ENCODE measurements around the gene SCML1. TPM values are rescaled to one million over a fixed set of nuclear protein-coding genes. Genes with fewer than 3 reads are reported as not detected.

SCML1 gene, protein sequence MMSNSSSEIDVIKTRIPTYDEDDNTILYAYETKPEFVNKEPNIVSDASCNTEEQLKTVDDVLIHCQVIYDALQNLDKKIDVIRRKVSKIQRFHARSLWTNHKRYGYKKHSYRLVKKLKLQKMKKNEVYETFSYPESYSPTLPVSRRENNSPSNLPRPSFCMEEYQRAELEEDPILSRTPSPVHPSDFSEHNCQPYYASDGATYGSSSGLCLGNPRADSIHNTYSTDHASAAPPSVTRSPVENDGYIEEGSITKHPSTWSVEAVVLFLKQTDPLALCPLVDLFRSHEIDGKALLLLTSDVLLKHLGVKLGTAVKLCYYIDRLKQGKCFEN
- total RNA-seq (2022) (13.9 and 14.1 TPM in 2 replicates), Bru-seq, nascent RNA (percentile 82 among the genes with signal in this experiment), BruChase-seq, experiment 1, labeled RNA remaining after a 6-hour chase (percentile 92 among the genes with signal in this experiment), BruChase-seq, experiment 2, labeled RNA remaining after a 2-hour chase (percentile 89 among the genes with signal in this experiment)
- long read RNA-seq, full-length matches to known transcripts, result 31 of 46 reads
- long read RNA-seq, partial matches to known transcripts, result 2 of 46 reads
- long read RNA-seq, other reads (novel, unspliced or antisense), result 13 of 46 reads

DNA sequence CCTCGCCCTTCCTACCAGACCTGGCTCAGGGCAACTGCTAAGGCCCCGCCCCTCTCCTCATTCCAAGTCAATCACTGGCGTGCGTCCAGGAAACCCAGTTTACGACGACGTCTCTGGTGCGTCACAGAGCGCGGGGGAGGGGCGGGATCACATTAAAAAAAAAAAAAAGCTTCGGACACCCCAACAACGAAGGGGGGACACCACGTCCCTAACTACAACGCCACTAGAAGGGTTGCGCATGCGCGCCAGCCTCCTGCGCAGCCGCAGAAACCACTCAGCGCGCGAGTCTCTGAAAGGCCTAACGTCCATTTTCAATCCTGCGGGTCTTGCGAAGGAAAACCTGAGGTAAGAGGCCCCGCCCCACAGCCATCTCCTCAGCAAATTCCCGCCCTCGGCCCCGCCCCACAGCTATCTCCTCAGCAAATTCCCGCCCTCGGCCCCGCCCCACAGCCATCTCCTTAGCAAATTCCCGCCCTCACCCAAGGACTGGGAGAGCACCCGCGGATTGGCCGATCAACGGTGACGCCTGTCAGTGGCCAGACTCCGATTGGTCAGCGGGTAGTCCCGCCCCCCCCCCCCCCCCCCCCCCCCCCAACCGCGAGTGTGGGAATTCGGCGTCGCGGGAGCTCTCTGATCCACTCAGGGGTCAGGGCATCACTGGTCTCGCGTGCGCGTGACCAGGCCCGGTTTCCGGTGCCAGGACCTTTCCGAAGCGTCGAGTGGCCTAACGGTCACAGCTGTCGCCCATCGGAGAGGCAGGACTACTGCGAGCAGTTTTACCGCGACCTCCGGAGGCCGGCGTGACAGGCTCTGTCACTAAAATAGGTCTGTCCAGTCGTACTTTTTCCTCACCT, at the start of gene SCML1:
TSS of gene SCML1 (plus strand) at position 638 of the 854 bp plus-strand sequence. CDS start 6,694 bp downstream, outside the sequence.
- POLR2A ChIA-PET, result interaction anchor here (0.7 to 1.9 kb wide), 4 partner anchors 12 to 789 kb away, joined by 3 to 9 read pairs (median 4); no protein-coding TSS in a partner anchor
- H3K4me1 Mint-ChIP-seq (ENCODE audit: insufficient read depth, unreplicated experiment), result peaks cover 12% of the 10 kb centered on the region
- BruUV-seq (replicated peaks), result no TSS peak
- H3K27me3 Mint-ChIP-seq (ENCODE audit: insufficient read depth, unreplicated experiment), result peaks cover 10% of the 10 kb centered on the region
- intact Hi-C loops (cut with micrococcal nuclease), result no loop called here
- H3K27ac Mint-ChIP-seq (ENCODE audit: low read depth, unreplicated experiment), result peak within 1 kb of the TSS; percentile 79
- peak within 1 kb of the TSS; percentile 76 for H3K4me3 Mint-ChIP-seq (ENCODE audit: unreplicated experiment)
- CTCF ChIA-PET, result interaction anchor here (0.6 to 0.9 kb wide), 4 partner anchors 9 to 227 kb away, joined by 3 to 5 read pairs (median 4); no protein-coding TSS in a partner anchor
- DNase-seq (ENCODE audit: unreplicated experiment), result peak; percentile 92
- no peaks in the 10 kb centered on the region for H3K9me3 Mint-ChIP-seq (ENCODE audit: unreplicated experiment)
- H3K36me3 Mint-ChIP-seq (ENCODE audit: insufficient read depth, unreplicated experiment), result no peaks in the 10 kb centered on the region
- TF ChIP-seq, protein P1, sequence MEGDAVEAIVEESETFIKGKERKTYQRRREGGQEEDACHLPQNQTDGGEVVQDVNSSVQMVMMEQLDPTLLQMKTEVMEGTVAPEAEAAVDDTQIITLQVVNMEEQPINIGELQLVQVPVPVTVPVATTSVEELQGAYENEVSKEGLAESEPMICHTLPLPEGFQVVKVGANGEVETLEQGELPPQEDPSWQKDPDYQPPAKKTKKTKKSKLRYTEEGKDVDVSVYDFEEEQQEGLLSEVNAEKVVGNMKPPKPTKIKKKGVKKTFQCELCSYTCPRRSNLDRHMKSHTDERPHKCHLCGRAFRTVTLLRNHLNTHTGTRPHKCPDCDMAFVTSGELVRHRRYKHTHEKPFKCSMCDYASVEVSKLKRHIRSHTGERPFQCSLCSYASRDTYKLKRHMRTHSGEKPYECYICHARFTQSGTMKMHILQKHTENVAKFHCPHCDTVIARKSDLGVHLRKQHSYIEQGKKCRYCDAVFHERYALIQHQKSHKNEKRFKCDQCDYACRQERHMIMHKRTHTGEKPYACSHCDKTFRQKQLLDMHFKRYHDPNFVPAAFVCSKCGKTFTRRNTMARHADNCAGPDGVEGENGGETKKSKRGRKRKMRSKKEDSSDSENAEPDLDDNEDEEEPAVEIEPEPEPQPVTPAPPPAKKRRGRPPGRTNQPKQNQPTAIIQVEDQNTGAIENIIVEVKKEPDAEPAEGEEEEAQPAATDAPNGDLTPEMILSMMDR (IDR thresholded peaks at IDR 0.05; ENCODE audit: unreplicated experiment), result no peak

- H3K27me3 Mint-ChIP-seq (ENCODE audit: insufficient read depth, unreplicated experiment), result peaks cover 26% of the 10 kb centered on the region
- intact Hi-C loops (cut with micrococcal nuclease), result no loop called here
Observed at GRCh38 chrX:17687648-17688047, 49.6 kb upstream of the SCML1 start.

GRCh38 chrX:17689971-17690409, 47.3 kb upstream of the SCML1 start:
- intact Hi-C loops (cut with micrococcal nuclease), result loop anchor here (1.0 kb wide), 5 partner anchors 99 to 569 kb away; partner anchors contain the start of gene NHS
- ChIA-PET POLR2A (no interaction called here), CTCF (interaction anchor here (0.6 to 3.0 kb wide), 23 partner anchors 10 to 644 kb away, joined by 3 to 35 read pairs (median 3); no protein-coding TSS in a partner anchor)
- H3K4me3 Mint-ChIP-seq (ENCODE audit: unreplicated experiment), result no peak overlapping the region
- no TSS peak for BruUV-seq (replicated peaks)
- H3K27me3 Mint-ChIP-seq (ENCODE audit: insufficient read depth, unreplicated experiment), result peaks cover 36% of the 10 kb centered on the region
- peaks cover 12% of the 10 kb centered on the region for H3K36me3 Mint-ChIP-seq (ENCODE audit: insufficient read depth, unreplicated experiment)
- TF ChIP-seq, protein P1 (IDR thresholded peaks at IDR 0.05; ENCODE audit: unreplicated experiment), result peak; percentile 64
- peak; percentile 73 for DNase-seq (ENCODE audit: unreplicated experiment)
- H3K4me1 Mint-ChIP-seq (ENCODE audit: insufficient read depth, unreplicated experiment), result no peaks in the 10 kb centered on the region
- H3K9me3 Mint-ChIP-seq (ENCODE audit: unreplicated experiment), result no peaks in the 10 kb centered on the region
- H3K27ac Mint-ChIP-seq (ENCODE audit: low read depth, unreplicated experiment), result no peak overlapping the region

More at GRCh38 chrX:17687648-17688047, 49.6 kb upstream of the SCML1 start:
- ChIA-PET POLR2A (no interaction called here), CTCF (interaction anchor here (0.6 to 1.5 kb wide), 3 partner anchors 53 to 446 kb away, joined by 3 to 6 read pairs (median 3); no protein-coding TSS in a partner anchor)
- DNase-seq (ENCODE audit: unreplicated experiment), result no peak
- H3K9me3 Mint-ChIP-seq (ENCODE audit: unreplicated experiment), result no peaks in the 10 kb centered on the region
- BruUV-seq (replicated peaks), result no TSS peak
- H3K36me3 Mint-ChIP-seq (ENCODE audit: insufficient read depth, unreplicated experiment), result peaks cover 7% of the 10 kb centered on the region
- TF ChIP-seq, protein P1 (IDR thresholded peaks at IDR 0.05; ENCODE audit: unreplicated experiment), result no peak
- no peaks in the 10 kb centered on the region for H3K4me1 Mint-ChIP-seq (ENCODE audit: insufficient read depth, unreplicated experiment)
- no peak overlapping the region for H3K4me3 Mint-ChIP-seq (ENCODE audit: unreplicated experiment)
- H3K27ac Mint-ChIP-seq (ENCODE audit: low read depth, unreplicated experiment), result no peak overlapping the region
